ENCODE results near the gene NCR2.

Gene NCR2

DNA sequence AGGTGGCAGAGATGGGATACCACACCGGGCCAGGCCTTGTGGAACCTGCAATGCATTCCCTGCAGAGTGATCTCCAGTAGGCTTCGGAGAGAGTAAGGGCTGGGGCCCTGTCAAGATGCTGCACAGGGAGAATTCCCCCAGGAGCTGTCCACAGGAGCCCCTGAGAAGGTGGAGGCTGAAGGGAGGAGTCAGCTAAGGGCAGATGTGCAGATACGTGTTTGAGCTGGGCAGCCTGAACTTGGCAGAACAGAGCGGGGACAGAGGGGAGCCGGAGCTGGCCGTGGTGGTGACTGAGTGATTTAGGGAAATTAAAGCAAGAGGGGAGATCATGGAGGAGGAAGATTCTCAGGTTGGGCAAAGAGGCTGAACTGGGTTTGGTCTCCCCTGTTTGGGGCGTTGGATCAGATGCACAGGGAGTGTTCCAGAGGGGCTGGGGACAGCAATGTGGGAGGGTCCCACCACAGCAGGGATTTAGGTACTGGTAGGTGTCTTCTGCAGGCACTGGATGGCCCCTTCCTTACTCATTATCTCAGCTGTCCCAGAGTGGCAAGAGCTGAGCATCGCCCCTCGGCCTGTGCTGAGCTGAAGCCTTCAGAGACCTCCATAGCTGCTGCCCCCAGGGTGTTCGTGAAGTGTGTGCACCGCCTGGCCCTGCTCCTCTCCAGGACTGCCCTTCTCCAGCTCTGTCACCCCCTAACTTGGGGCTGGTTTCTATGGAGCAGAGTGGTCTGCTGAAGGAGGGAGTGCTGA is 3.8 kb upstream of the NCR2 start:
- no peak for DNase-seq

DNA sequence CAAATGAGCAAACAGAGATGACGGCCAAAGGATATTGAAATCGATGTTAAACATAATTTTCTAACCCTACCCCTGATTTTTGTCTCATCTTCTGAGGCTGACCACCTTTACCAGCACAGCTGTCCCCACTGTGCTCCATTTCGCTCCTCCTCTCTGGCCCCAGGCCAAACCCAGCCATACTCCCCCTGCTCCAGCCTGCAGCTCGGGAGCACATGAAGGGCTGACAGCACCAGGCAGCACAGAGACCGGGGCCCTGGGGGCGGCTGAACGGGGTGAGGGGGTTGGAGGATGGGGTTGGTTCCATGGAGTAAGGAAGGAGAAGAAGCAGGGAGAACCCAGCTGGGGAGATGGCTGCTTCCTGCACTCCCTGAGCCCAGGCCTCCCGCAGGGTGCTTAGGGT is 3.2 kb upstream of the NCR2 start:
- no peak for DNase-seq

- no peak for DNase-seq
These were observed 2.3 kb upstream of the NCR2 start for GRCh38 chr6:41332842-41333736.

GRCh38 chr6:41334482-41335040 is 847 bp upstream of the NCR2 start:
- no peak for DNase-seq

- DNase-seq, result no peak
These were observed 535 bp downstream of the NCR2 start for GRCh38 chr6:41335943-41336342.

DNA sequence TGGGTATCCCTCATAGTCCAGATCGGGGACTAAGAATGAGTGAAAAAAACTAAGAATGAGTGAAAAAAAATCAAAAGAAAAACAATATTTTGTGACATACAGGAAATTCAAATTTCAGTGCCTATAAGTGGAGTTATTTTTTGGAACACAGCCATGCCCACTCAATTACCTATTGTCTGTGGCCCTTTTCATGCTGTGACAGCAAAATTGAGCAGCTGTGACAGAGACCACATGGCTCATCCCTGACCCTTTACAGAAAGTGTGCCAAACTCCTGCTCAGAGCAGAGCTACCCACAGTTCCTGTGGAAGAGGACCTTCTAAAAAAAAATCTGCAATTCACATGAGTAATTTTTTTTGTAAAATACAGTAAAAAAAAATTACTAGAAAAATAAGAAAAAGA is 1.4 kb downstream of the NCR2 start:
- DNase-seq, result no peak

- DNase-seq, result no peak
These were observed 2.3 kb downstream of the NCR2 start for GRCh38 chr6:41337709-41338108.

DNA sequence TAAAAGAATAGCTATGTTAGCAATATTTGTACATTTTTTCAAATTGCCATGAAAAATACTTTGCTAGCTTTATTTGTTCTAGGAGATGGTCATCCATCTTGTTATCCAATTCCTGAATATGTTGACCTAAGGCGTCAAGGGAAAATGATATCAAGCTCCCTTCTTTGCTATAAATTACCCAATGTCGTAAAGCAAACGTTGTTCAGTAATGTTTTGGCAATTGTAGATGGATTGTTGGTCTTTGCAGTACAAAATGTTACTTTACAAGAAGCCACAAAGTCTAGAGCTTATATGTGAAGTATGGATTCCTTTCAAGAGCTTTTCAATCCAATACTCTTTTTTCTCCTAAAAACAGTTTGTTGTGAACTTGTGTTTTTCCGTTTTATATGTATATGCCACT is 3.3 kb downstream of the NCR2 start:
- DNase-seq, result no peak

GRCh38 chr6:41341580-41341979 is 6.2 kb downstream of the NCR2 start:
- no peak for DNase-seq

DNA sequence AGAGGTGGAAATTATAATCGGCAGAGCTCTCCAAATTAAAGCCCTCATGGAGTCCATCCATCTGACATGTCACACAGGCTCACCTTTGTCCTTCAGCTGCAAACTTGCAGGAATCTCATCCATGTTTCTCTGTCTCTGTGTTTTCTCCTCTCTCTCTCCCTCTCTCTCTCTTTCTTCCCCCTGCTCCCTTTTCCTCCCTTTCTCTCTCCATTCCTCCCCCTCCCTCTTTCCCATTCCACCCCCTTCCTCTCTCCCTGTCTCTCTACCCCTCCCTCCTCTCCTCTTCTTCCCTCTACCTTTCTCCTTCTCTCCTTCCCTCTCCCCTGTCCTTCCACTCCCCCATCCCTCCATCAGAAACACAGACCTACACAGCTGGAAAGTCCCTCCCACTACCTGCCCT is 6.8 kb downstream of the NCR2 start:
- no peak for DNase-seq

DNA sequence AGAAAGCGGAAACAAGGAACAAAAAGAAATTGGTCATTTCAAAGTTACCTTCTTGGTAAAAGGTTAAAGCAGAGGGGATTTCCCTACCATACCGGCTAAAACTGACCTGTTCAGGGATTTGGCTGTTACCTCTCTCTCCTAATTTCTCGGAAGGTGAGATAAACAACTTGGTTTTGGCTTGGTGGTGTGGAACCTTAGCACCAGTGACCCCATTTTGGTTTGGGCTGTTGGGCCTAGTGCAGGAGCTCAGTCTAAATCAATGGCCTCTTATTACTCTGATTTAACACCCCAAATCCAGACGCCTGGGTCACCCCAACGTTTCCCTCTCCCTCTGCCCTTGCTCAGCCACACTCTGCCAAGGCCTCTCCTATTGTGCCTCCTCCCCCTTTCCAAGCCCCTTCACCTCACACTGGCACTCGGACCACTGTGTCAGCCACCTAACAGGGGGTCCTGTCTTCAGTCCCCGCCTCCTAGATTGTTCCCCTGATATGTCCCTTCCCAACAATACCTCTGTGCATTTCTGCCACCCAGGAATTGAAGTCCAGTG is 8.3 kb downstream of the NCR2 start:
- DNase-seq, result no peak

DNA sequence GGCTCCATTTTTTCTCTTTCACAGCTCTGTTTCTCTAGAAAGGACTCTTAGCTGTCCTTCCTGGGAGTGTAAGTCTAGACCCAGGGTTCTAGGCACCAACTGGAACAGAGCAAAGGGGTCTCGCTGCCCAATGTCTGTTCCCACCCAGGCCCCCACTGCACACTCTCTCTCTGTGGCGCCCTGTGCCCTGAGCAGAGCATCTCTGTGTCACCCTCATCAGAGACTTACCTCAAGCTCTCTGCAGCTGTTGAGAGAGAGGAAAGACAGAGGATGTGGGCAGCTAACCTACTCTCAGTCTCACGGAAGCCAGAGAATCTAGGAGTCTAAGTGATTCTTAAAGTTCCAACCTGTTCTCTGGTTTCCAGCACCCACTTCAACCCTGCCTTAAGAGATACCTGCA is 9.5 kb downstream of the NCR2 start:
- no peak for DNase-seq

GRCh38 chr6:41345901-41346300 is 10.5 kb downstream of the NCR2 start:
- no peak for DNase-seq

DNA sequence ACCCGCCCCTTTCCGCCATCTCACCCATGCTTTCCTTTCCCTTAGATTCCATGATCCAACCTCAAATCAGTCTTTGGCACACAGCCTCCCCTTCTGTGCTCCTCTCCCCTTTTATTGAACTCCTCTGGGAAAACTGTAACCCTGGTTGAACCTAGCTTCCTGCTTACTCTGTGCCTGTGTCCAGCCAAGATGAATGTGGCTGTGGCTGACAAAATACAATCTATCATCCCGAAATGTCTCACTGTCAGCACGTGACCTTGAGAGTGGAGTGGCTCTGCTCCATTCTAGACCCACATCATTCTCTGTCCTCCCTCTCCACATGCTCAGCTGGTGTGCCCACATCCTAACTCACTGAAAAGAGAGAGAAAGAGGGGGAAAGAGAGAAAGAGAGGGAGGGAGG is 11.0 kb downstream of the NCR2 start:
- no peak for DNase-seq

GRCh38 chr6:41347378-41348050 is 12.1 kb downstream of the NCR2 start:
- DNase-seq, result peak; percentile 10 to 45 (median 15)

GRCh38 chr6:41348934-41349333 is 13.5 kb downstream of the NCR2 start:
- no peak for DNase-seq

GRCh38 chr6:41352396-41352795 is 17.0 kb downstream of the NCR2 start:
- no peak for DNase-seq

GRCh38 chr6:41352907-41353306 is 17.5 kb downstream of the NCR2 start:
- DNase-seq, result no peak

DNA sequence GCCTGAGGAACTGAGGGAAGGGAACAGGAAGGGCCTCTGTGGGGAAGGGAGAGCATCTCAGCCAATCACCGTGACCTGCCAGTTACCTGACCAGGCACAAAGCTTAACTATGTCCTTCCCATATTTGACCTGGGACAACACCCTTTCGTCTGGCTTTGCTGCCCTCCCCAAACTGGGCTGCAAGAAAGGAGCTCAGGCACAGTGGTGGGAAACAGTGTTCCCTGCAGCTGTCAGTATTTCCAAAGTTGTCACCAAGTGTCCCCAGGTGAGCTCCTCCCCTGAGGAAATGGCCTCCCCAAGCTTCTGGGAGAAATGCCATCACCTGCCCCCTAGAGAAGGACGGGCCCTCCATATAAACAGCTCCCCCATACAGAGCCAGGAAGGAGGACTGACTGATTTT is 17.9 kb downstream of the NCR2 start:
- no peak for DNase-seq

- no peak for DNase-seq
These were observed 20.5 kb downstream of the NCR2 start for GRCh38 chr6:41355952-41356351.

GRCh38 chr6:41356825-41357224 is 21.4 kb downstream of the NCR2 start:
- DNase-seq, result no peak

DNA sequence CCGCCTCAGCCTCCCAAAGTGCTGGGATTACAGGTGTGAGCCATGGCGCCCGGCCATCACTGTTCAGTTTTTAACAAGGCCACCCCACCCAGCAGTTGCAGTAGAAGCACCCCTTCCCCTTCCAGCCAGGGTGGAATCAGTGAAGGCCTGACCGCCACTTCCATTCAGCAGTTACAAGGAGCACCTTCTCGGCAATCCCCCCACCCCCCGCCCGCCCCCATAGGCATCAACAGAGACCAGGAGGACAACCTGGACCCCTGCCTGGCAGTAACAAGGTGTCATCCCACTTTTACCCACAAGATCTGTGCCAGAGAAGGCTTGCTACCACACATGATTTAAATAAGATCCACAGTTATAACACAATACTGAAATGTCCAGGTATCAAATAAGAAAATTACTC is 23.1 kb downstream of the NCR2 start:
- DNase-seq, result no peak

Measured in suppressor macrophage treated with lipopolysaccharide for 1 hour (primary cell).